SK-N-SH treated with all-trans-retinoic acid at 6 μM for 48 hours (cell line): ENCODE results near the gene YAF2.

ENCODE experiments used
- CREB5 ChIP-seq: fragments of 250-450 bp; sonication (Bioruptor Pico); IDR thresholded peaks from 2 replicates; pipeline ENCODE4 v1.5.1; 2020; ENCODE audit warnings: low read depth, mild to moderate bottlenecking, moderate library complexity
- CSDC2 ChIP-seq: fragments of 250-450 bp; sonication (Bioruptor Pico); IDR thresholded peaks from 2 replicates; pipeline ENCODE4 v1.5.0; 2020; ENCODE audit warnings: mild to moderate bottlenecking, moderate library complexity
- RARB ChIP-seq: fragments of 250-450 bp; sonication (Bioruptor Pico); IDR thresholded peaks from 2 replicates; pipeline ENCODE4 v1.8.0; 2021; ENCODE audit warnings: mild to moderate bottlenecking, moderate library complexity
- TCF4 ChIP-seq: fragments of 250-450 bp; sonication (Bioruptor Pico); IDR thresholded peaks from 2 replicates; pipeline ENCODE4 v1.8.0; 2021; ENCODE audit warnings: mild to moderate bottlenecking, moderate library complexity, borderline replicate concordance
- TF ChIP-seq, protein P1 (sequence below): fragments of 250-450 bp; sonication (Bioruptor Pico); IDR thresholded peaks from 2 replicates; pipeline ENCODE4 v1.5.1; 2021; ENCODE audit warnings: mild to moderate bottlenecking, moderate library complexity
- TF ChIP-seq, protein P2 (sequence below): fragments of 250-450 bp; sonication (Bioruptor Pico); IDR thresholded peaks from 2 replicates; pipeline ENCODE4 v1.8.0; 2021; ENCODE audit warnings: low read depth, mild to moderate bottlenecking, moderate library complexity, borderline replicate concordance

GRCh38 chr12:42237853-42238239 is 202 bp downstream of the YAF2 start:
- no peak for TF ChIP-seq RARB (CRISPR knock-in tag)
- TF ChIP-seq CSDC2 (CRISPR knock-in tag) = no peak
- TF ChIP-seq, protein P1, sequence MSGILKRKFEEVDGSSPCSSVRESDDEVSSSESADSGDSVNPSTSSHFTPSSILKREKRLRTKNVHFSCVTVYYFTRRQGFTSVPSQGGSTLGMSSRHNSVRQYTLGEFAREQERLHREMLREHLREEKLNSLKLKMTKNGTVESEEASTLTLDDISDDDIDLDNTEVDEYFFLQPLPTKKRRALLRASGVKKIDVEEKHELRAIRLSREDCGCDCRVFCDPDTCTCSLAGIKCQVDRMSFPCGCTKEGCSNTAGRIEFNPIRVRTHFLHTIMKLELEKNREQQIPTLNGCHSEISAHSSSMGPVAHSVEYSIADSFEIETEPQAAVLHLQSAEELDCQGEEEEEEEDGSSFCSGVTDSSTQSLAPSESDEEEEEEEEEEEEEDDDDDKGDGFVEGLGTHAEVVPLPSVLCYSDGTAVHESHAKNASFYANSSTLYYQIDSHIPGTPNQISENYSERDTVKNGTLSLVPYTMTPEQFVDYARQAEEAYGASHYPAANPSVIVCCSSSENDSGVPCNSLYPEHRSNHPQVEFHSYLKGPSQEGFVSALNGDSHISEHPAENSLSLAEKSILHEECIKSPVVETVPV (CRISPR knock-in tag) = no peak
- TF ChIP-seq, protein P2, sequence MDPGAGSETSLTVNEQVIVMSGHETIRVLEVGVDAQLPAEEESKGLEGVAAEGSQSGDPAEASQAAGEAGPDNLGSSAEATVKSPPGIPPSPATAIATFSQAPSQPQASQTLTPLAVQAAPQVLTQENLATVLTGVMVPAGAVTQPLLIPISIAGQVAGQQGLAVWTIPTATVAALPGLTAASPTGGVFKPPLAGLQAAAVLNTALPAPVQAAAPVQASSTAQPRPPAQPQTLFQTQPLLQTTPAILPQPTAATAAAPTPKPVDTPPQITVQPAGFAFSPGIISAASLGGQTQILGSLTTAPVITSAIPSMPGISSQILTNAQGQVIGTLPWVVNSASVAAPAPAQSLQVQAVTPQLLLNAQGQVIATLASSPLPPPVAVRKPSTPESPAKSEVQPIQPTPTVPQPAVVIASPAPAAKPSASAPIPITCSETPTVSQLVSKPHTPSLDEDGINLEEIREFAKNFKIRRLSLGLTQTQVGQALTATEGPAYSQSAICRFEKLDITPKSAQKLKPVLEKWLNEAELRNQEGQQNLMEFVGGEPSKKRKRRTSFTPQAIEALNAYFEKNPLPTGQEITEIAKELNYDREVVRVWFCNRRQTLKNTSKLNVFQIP (CRISPR knock-in tag) = no peak
- TF ChIP-seq CREB5 = no peak
- no peak for TF ChIP-seq TCF4 (CRISPR knock-in tag)
